ENCODE results near the gene ARHGAP24. TPM values are rescaled to one million over a fixed set of nuclear protein-coding genes. Genes with fewer than 3 reads are reported as not detected.

The ARHGAP24 gene
- total and polyA plus RNA-seq, 2 of the 13 experiments (the other 11 are each of a cell fraction or from before 2014, with no cell fraction given), result 0.07 to 0.55 TPM

DNA sequence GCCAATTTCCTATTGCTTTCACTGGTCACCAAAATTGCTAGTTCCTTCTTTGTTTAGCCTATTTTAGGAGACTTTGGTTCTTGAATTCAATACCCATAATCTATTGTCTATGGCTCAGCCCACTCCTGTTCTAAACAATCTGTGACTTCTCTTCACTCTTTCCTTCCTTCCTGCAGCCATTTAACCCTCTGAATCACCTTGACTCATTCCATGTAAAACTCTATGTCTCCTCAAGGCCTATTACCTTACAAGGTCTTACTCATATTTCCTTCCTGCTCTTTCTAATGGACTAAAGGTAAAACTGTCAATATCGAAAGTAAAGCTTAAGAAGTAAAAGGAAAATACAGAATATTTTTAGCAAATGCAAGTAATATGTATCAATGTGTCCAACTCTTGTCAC lies 301.6 kb downstream of the ARHGAP24 start (continued):
- TF ChIP-seq, protein P1, sequence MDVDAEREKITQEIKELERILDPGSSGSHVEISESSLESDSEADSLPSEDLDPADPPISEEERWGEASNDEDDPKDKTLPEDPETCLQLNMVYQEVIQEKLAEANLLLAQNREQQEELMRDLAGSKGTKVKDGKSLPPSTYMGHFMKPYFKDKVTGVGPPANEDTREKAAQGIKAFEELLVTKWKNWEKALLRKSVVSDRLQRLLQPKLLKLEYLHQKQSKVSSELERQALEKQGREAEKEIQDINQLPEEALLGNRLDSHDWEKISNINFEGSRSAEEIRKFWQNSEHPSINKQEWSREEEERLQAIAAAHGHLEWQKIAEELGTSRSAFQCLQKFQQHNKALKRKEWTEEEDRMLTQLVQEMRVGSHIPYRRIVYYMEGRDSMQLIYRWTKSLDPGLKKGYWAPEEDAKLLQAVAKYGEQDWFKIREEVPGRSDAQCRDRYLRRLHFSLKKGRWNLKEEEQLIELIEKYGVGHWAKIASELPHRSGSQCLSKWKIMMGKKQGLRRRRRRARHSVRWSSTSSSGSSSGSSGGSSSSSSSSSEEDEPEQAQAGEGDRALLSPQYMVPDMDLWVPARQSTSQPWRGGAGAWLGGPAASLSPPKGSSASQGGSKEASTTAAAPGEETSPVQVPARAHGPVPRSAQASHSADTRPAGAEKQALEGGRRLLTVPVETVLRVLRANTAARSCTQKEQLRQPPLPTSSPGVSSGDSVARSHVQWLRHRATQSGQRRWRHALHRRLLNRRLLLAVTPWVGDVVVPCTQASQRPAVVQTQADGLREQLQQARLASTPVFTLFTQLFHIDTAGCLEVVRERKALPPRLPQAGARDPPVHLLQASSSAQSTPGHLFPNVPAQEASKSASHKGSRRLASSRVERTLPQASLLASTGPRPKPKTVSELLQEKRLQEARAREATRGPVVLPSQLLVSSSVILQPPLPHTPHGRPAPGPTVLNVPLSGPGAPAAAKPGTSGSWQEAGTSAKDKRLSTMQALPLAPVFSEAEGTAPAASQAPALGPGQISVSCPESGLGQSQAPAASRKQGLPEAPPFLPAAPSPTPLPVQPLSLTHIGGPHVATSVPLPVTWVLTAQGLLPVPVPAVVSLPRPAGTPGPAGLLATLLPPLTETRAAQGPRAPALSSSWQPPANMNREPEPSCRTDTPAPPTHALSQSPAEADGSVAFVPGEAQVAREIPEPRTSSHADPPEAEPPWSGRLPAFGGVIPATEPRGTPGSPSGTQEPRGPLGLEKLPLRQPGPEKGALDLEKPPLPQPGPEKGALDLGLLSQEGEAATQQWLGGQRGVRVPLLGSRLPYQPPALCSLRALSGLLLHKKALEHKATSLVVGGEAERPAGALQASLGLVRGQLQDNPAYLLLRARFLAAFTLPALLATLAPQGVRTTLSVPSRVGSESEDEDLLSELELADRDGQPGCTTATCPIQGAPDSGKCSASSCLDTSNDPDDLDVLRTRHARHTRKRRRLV (CRISPR knock-in tag; IDR thresholded peaks at IDR 0.05), result no peak
- TF ChIP-seq SP4 (CRISPR knock-in tag; IDR thresholded peaks at IDR 0.05) (no peak), ZSCAN21 (CRISPR knock-in tag; IDR thresholded peaks at IDR 0.05; ENCODE audit: borderline replicate concordance) (no peak), HDAC2 (CRISPR knock-in tag; IDR thresholded peaks at IDR 0.05) (no peak), MEF2D (CRISPR knock-in tag; IDR thresholded peaks at IDR 0.05) (no peak)
- TF ChIP-seq, protein P2, sequence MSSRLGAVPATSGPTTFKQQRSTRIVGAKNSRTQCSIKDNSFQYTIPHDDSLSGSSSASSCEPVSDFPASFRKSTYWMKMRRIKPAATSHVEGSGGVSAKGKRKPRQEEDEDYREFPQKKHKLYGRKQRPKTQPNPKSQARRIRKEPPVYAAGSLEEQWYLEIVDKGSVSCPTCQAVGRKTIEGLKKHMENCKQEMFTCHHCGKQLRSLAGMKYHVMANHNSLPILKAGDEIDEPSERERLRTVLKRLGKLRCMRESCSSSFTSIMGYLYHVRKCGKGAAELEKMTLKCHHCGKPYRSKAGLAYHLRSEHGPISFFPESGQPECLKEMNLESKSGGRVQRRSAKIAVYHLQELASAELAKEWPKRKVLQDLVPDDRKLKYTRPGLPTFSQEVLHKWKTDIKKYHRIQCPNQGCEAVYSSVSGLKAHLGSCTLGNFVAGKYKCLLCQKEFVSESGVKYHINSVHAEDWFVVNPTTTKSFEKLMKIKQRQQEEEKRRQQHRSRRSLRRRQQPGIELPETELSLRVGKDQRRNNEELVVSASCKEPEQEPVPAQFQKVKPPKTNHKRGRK (CRISPR knock-in tag; IDR thresholded peaks at IDR 0.05), result no peak

All from HepG2 (cell line).